ENCODE measurements around the gene UGGT2. TPM values are rescaled to one million over a fixed set of nuclear protein-coding genes. Genes with fewer than 3 reads are reported as not detected.

UGGT2 gene
- total RNA-seq, 1 donor from 2014 or later: 17.4 TPM

GRCh38 chr13:96089749-96090239 is 36.6 kb upstream of the UGGT2 start, which contains the start of gene HS6ST3:
TSS of gene HS6ST3 (plus strand) at chr13:96090107.
- DNase-seq (ENCODE audit: low read depth): no peak
- TF ChIP-seq CTCF (conservative IDR thresholded peaks at IDR 0.05; ENCODE audit: low read depth, low read length): no peak
- H3K4me3 ChIP-seq (ENCODE audit: low read depth, low read length): peak within 1 kb of the TSS; percentile 59

DNA sequence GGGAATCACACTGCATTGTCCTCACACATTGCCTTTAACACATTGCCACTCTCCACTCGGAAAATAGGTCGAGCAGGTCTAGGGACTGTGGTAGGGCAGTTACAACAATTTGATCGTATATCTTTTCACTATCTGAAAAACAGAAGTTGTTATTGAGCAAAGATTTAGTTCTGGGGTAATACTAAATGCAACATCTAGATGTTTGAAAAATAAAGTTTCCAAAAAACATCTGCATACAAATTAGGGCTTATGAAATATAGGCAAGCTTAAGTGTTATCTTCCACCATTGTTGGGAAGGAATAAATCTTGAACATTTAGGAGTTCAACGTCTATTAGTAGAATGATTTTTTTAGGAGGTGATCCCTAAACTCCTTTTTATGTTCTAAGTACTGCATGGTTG is 35.9 kb upstream of the UGGT2 start:
- no peak for TF ChIP-seq CTCF (conservative IDR thresholded peaks at IDR 0.05; ENCODE audit: low read depth, low read length)
- DNase-seq (ENCODE audit: low read depth): no peak
- H3K4me3 ChIP-seq (ENCODE audit: low read depth, low read length): no peak overlapping the region

- DNase-seq (ENCODE audit: low read depth): no peak
- H3K4me3 ChIP-seq (ENCODE audit: low read depth, low read length): no peak overlapping the region
- TF ChIP-seq CTCF (conservative IDR thresholded peaks at IDR 0.05; ENCODE audit: low read depth, low read length): no peak
These were observed 33.5 kb upstream of the UGGT2 start for GRCh38 chr13:96086736-96087135.

- DNase-seq (ENCODE audit: low read depth): peak; percentile 12
- TF ChIP-seq CTCF (conservative IDR thresholded peaks at IDR 0.05; ENCODE audit: low read depth, low read length): no peak
- no peak overlapping the region for H3K4me3 ChIP-seq (ENCODE audit: low read depth, low read length)
These were observed 29.4 kb upstream of the UGGT2 start for GRCh38 chr13:96082640-96083039.

DNA sequence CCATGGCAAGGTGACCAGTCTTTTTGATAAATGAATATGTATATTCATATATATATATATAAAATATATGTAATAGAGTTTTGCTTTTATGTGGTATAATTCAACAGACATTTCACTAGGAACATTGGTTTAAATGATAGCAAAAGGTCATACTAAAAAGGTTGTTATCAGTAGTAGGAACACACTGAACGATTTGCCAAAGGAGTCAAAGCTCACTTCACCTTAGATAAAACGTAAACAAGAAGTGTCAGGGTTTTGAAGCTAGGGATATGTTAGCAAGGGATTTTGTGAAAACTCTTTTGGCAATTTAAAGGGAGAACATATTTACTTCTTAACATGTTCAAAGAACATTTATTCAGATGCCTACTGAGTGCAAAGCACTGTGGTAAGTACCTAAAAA is 28.7 kb upstream of the UGGT2 start:
- H3K4me3 ChIP-seq (ENCODE audit: low read depth, low read length): no peak overlapping the region
- DNase-seq (ENCODE audit: low read depth): no peak
- no peak for TF ChIP-seq CTCF (conservative IDR thresholded peaks at IDR 0.05; ENCODE audit: low read depth, low read length)

DNA sequence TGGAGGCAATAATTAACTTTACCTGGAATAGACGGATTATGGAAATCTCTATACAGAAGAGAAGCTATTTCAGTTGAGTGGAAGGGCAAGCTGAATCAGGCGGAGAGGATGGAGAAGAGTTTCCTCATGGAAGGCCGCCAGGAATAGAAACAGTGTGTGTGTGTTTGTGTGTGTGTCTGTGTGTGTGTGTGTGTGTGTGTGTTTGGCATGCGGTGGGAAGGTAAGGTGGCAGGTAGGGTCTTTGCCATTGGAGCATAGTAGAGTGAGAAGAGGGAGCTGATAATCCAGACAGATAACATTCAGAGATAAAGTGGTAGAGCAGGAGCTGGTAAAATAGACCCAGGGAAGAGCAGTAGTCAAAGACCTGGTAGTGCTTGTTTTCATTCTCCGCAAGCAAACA is 27.5 kb upstream of the UGGT2 start:
- DNase-seq (ENCODE audit: low read depth): no peak
- TF ChIP-seq CTCF (conservative IDR thresholded peaks at IDR 0.05; ENCODE audit: low read depth, low read length): no peak
- H3K4me3 ChIP-seq (ENCODE audit: low read depth, low read length): no peak overlapping the region

DNA sequence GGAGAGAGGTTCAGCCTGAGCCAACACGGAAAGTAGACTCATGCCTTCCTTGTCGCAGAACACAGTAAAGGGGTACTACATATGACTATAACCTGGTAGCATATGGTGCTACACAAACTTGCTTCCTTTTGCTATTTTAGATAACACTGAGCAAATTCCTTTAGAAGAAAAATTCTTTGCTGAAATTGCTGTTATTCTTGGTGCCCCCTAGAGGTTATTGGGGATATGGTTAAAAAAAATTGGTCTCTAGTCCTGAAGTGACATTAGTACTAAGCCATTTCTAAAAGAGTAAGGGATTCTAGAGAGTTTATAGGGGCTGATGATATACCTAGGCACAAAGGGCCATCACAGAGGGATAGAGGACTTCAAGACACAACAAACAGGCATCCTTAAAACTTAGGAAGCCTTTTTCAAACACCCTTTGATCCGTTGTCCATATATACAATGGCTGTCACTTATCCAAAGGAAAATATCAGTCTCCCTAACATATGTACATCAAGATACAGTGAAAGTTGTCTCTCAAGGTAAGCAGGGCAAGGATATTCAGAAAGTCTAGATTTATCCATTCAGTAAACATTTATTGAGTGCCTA is 22.8 kb upstream of the UGGT2 start:
- TF ChIP-seq CTCF (conservative IDR thresholded peaks at IDR 0.05; ENCODE audit: low read depth, low read length): peak; percentile 70
- DNase-seq (ENCODE audit: low read depth): no peak
- H3K4me3 ChIP-seq (ENCODE audit: low read depth, low read length): no peak overlapping the region
